Right lung (tissue), 5 donors: ENCODE data around the gene TMEM14C. TPM values are rescaled to one million over a fixed set of nuclear protein-coding genes. Genes with fewer than 3 reads are reported as not detected.

Experiments
- DNase-seq, 2 donors: peaks; one replicate each; pipeline ENCODE4 v3.0.0-alpha.2; 2013
- polyA plus RNA-seq, 5 donors: library from polyadenylated mRNA; unstranded; fragments of 120-200 nt; gene quantifications; one replicate each; pipeline versions ENCODE4 v1.2.1 to v1.2.3, GENCODE V29; 2013; ENCODE audit warnings: inconsistent platforms in 1 of 5, low replicate concordance in 1 of 5; ENCODE audit not compliant: insufficient read length in 5 of 5, insufficient read depth in 1 of 5

TMEM14C gene
- polyA plus RNA-seq, 5 donors: 140 to 166 (median 149) TPM

DNA sequence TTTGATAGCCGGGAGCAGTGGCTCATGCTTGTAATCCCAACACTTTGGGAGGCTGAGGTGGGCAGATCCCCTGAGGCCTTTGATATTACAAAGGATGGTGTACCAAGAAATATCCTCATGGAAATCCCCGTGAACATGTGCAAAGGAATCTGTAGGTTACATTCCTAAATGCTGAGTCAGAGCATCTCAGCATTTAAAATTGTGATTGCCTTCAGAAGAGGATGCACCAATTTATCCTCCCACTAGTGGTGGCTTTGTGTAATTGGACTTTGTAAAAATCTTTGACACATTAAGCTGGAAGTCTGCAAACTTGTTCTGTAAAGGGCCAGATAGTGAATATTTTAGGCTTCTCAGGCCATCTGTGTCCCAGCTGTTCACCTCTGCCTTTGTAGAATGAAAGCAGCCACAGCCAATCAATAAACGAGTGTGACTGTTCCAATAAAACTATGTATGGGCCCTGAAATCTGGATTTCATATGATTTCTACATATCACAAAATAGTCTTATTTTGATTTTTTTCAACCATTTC, 36.5 kb downstream of the TMEM14C start:
- DNase-seq: no peak

- DNase-seq: no peak
These were observed 37.0 kb downstream of the TMEM14C start for GRCh38 chr6:10759884-10760329.

- no peak for DNase-seq
These were observed 40.1 kb downstream of the TMEM14C start for GRCh38 chr6:10763006-10763405.

- no peak for DNase-seq
These were observed 46.5 kb downstream of the TMEM14C start for GRCh38 chr6:10769419-10769818.

- DNase-seq: no peak
These were observed 48.6 kb downstream of the TMEM14C start for GRCh38 chr6:10771371-10771894.

DNA sequence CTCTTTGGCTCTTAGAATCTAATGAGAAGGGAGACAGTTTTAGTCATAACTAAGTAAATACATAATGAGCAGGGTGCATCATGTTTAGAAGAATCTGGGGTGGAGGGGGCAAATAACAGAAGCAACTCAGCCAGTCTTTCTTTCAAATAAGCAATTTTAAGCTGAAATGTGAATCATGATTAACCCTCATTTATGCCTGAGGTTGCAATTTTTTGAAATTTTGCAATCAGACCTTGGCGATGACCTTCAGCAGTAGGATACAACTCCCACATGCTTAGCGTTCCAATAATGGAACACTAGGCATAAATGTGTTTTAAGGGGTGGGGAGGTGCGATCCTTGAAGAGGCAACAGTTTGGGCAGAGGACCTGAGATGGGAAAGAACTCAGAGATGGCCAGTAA, 55.4 kb downstream of the TMEM14C start:
- no peak for DNase-seq

- DNase-seq: no peak
These were observed 56.2 kb downstream of the TMEM14C start for GRCh38 chr6:10779076-10779475.

Other genes starting within 250 kb of the TMEM14C start
- gene GCNT2, start 201.7 kb upstream of the TMEM14C start, polyA plus RNA-seq: 10 to 100 TPM; 10.2 to 20.5 (median 16.1) TPM
- gene C6orf52, start 28.5 kb upstream of the TMEM14C start, polyA plus RNA-seq: 1 to 10 TPM; 1.7 to 5.4 (median 1.9) TPM
- 10 to 100 TPM; 19.6 to 26.0 (median 20.9) TPM for gene PAK1IP1, start 28.1 kb upstream of the TMEM14C start, polyA plus RNA-seq
- 100 to 1,000 TPM in 3 of 5 donors, 10 to 100 TPM in 2; 95.7 to 137 (median 103) TPM for gene TMEM14B, start 24.7 kb downstream of the TMEM14C start, polyA plus RNA-seq
- gene MAK, start 115.5 kb downstream of the TMEM14C start, polyA plus RNA-seq: 1 to 10 TPM; 1.7 to 3.2 (median 2.7) TPM
- under 1 TPM in 3 of 5 donors, not detected in 2; 0.08 to 0.13 (median 0.08) TPM for gene GCM2, start 159.0 kb downstream of the TMEM14C start, polyA plus RNA-seq
- gene SYCP2L, start 164.0 kb downstream of the TMEM14C start, polyA plus RNA-seq: 1 to 10 TPM; 3.1 to 5.2 (median 5.1) TPM